ENCODE data around the gene STAMBP.

STAMBP gene

DNA sequence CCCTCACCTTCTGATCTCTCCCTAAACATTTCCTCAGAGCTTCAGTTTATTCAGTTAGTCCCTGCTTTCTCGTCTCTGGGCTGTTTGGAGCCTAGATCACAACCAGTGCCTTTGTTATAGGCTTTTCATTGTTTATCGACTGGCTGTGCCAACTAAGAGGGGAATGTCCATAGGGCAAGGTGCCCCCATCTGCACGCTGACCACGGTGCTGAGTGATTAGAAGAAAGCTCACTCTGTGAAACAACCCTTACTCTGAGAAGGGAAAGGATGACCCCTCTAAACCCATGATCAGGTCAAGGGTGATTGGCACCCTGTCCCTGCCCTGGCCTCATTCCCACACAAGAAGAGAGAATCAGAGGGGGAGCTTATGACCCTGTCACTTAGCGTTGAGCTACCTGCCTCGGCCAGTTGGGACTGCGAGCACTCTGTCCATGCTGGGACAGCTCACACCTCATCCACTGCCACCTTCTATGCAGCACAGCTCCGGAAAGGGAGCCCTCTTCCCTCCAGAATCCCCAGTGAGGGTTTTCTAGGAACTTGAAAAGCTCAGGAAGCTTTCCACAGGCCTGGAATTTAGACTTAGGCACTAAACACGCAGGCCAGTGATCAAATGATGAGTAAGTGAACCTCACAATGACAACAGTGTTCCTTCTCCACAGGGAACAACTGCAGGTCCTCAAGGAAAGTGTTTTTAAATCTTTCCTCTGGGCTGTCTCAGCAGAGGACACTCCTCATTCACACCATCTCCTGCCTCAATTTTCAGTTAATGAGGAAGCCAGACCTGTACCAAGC lies 61.7 kb downstream of the STAMBP start:
- no peak for DNase-seq (ENCODE audit: low spot score)
- in situ Hi-C loops (cut with MboI; ENCODE audit: low sequenced_read_pairs, unreplicated experiment): no loop called here
- TF ChIP-seq, protein P1, sequence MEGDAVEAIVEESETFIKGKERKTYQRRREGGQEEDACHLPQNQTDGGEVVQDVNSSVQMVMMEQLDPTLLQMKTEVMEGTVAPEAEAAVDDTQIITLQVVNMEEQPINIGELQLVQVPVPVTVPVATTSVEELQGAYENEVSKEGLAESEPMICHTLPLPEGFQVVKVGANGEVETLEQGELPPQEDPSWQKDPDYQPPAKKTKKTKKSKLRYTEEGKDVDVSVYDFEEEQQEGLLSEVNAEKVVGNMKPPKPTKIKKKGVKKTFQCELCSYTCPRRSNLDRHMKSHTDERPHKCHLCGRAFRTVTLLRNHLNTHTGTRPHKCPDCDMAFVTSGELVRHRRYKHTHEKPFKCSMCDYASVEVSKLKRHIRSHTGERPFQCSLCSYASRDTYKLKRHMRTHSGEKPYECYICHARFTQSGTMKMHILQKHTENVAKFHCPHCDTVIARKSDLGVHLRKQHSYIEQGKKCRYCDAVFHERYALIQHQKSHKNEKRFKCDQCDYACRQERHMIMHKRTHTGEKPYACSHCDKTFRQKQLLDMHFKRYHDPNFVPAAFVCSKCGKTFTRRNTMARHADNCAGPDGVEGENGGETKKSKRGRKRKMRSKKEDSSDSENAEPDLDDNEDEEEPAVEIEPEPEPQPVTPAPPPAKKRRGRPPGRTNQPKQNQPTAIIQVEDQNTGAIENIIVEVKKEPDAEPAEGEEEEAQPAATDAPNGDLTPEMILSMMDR (IDR thresholded peaks at IDR 0.05; ENCODE audit: borderline replicate concordance, control extremely low read depth, extremely low read depth, insufficient read depth, missing control alignments): no peak

DNA sequence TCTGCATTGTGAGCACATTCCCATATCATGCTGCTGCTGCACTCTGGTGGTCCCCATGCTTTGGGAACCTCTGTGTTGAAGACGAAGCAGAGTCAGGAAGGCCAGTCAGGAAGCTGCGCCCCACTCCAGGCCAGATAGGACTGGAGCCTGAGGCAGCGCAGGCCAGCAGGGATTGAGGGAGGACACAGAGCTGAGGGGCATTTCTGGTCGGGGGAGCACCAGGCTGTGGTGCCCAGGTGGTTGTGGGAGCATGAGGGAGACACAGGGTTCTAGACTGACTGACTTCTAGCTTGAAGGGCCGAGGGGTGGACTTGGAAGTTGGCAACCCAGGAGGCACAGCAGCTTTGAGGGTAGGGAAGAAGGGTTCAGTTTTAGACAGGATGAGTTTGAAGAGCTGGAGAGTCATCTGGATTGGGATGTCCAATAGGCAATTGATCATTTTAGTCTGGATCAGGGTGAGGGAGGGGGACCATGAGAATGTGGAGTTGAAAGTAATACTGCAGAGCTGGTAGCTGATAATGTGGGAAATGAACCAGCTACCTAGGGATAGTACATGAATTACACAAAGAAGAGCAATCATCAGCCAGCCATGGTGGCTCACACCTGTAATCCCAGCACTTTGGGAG lies 62.6 kb downstream of the STAMBP start:
- in situ Hi-C loops (cut with MboI; ENCODE audit: low sequenced_read_pairs, unreplicated experiment): no loop called here
- TF ChIP-seq, protein P1 (IDR thresholded peaks at IDR 0.05; ENCODE audit: borderline replicate concordance, control extremely low read depth, extremely low read depth, insufficient read depth, missing control alignments): no peak

DNA sequence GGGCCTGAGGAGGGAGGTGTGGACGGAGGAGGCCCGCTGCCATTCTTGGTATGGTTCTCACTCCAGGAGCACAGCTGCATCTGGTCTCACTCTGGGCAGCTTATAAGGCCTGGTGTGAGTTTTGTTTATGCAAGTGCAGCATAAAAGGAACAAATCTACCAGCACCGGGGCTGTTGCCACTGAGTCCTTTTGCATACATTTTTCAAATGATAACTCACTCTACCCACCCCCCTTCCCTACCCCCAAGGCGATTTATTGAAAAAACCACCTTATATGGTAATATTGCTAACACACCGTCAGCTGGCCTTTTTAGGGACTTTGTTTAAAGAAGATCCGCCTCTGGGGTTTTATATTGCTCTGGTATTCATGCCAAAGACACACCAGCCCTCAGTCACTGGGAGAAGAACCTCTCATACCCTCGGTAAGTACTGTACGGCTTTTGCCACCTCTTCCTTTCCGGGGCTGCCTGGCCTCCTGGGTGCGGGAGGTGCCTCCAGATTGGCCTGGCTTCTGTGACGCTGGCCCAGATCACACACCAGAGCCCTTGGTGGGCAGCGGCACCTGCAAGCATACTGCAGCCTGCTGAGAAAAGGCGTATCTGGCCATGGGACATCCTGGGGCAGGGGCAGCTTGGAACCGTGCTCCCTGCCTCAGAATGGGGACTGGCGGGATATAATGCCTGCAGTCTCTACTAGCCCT lies 64.0 kb downstream of the STAMBP start, which contains the start of gene ACTG2:
ACTG2 (plus strand) TSS at position 378 of the 699 bp plus-strand sequence. CDS start 8,304 bp downstream, outside the sequence.
- no peak for DNase-seq (ENCODE audit: low spot score)
- in situ Hi-C loops (cut with MboI; ENCODE audit: low sequenced_read_pairs, unreplicated experiment): no loop called here
- TF ChIP-seq, protein P1 (IDR thresholded peaks at IDR 0.05; ENCODE audit: borderline replicate concordance, control extremely low read depth, extremely low read depth, insufficient read depth, missing control alignments): no peak

More for the DNA sequence above, 62.6 kb downstream of the STAMBP start:
- DNase-seq (ENCODE audit: low spot score): no peak

DNA sequence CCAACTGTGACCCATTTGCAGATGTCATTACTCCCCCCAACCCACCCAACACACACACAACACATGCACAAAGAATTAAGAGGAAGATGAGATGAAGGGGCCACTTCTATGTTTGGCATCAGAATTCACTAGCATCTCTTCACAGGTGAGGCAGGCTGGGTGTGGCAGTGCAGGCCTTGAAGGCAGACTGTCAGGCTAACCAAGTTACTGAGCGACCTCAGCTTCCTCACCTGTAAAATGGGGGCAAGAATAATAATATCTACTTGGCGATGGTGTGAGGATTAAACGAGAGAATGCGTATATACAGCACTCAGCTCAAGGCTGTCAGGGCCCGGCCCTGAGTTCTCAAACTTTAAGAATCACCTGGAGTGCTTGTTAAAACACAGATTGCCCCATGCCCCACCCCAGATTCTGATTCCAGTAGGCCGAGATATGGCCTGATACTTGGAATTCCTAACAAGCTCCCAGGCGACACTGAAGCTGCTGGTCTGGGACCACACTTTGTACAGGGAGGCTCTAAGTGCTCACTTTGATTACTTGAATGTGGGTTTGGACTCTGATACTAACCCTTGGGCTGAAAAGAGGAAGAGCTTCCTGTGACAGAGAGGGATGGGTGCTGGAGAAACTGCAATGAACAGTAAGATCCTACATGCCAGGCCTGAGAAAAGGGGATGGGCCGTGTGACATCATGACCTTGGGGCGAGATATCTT lies 65.2 kb downstream of the STAMBP start:
- in situ Hi-C loops (cut with MboI; ENCODE audit: low sequenced_read_pairs, unreplicated experiment): no loop called here
- TF ChIP-seq, protein P1 (IDR thresholded peaks at IDR 0.05; ENCODE audit: borderline replicate concordance, control extremely low read depth, extremely low read depth, insufficient read depth, missing control alignments): no peak
- DNase-seq (ENCODE audit: low spot score): no peak

DNA sequence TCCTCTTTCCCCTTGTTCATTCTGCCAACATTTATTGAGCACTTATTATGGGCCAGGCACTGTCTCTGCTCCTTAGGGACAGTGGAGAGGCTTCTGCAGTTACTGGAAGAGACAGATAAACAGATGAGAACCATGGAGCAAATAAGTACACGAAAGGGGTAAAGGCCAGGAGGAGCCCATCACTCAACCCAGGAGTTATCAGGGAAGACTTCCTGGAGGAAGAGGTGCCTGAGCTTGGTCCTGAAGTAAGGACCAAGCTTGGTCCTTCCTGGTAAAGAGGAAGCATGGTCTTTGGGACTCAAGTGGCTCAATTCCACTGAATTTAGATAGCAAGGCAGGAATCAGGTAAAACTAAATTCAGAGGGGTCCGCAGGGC lies 65.7 kb downstream of the STAMBP start:
- in situ Hi-C loops (cut with MboI; ENCODE audit: low sequenced_read_pairs, unreplicated experiment): no loop called here
- TF ChIP-seq, protein P1 (IDR thresholded peaks at IDR 0.05; ENCODE audit: borderline replicate concordance, control extremely low read depth, extremely low read depth, insufficient read depth, missing control alignments): no peak
- no peak for DNase-seq (ENCODE audit: low spot score)

DNA sequence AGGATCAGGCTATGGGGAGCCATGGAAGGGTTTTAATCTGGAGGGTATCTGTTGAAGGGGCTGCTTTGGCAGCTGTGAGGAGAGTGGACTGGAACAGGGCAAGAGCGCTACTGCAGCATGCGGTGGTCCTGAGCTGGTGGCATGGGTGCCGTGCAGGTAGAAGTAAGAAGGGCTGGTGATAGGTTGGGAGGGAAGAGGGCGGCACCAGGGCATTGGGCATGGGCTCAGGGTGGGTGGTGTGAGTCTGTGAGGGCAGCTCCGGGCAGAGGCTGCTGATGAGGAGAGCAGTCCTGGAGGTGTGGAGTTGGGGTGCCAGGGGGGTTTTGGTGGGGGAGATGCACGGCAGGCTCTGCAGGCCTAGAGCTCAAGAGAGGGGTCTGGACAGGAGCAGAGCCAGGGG lies 66.1 kb downstream of the STAMBP start:
- TF ChIP-seq, protein P1 (IDR thresholded peaks at IDR 0.05; ENCODE audit: borderline replicate concordance, control extremely low read depth, extremely low read depth, insufficient read depth, missing control alignments): no peak
- no peak for DNase-seq (ENCODE audit: low spot score)
- in situ Hi-C loops (cut with MboI; ENCODE audit: low sequenced_read_pairs, unreplicated experiment): no loop called here
